Neural cell (in vitro differentiated cells): ENCODE results near the gene CALCR. TPM values are rescaled to one million over a fixed set of nuclear protein-coding genes. Genes with fewer than 3 reads are reported as not detected.

Experiments
- H2AFZ ChIP-seq: fragments of 200-600, 300-800 bp; sonication (generic), shearing (Covaris generic); 2 replicates; pipeline ENCODE4 v1.6.0; 2014; ENCODE audit warnings: low read depth, mild to moderate bottlenecking, antibody characterized with exemption, low read length, moderate library complexity
- H3F3A ChIP-seq: fragments of 200-600 bp; shearing (Covaris generic); 2 replicates; pipeline ENCODE4 v1.6.1; 2016; ENCODE audit warnings: mild to moderate bottlenecking, moderate library complexity, mixed read lengths, antibody characterized with exemption, low read length; ENCODE audit not compliant: insufficient read depth, poor library complexity, severe bottlenecking
- H3K27ac ChIP-seq: fragments of 200-600, 300-800 bp; sonication (generic), shearing (Covaris generic); 2 replicates; pipeline ENCODE4 v1.5.1; 2014; ENCODE audit warnings: mild to moderate bottlenecking, low read length, moderate library complexity
- H3K27me3 ChIP-seq: fragments of 300-800, 200-600 bp; sonication (generic), shearing (Covaris generic); 2 replicates; pipeline ENCODE4 v1.6.0; 2014; ENCODE audit warnings: mild to moderate bottlenecking, low read depth, low read length, moderate library complexity; ENCODE audit not compliant: insufficient read depth
- H3K36me3 ChIP-seq: fragments of 300-800, 200-600 bp; sonication (generic), shearing (Covaris generic); 2 replicates; pipeline ENCODE4 v1.5.1; 2014; ENCODE audit warnings: mild to moderate bottlenecking, antibody characterized with exemption, low read length, moderate library complexity; ENCODE audit not compliant: insufficient read depth
- H3K4me2 ChIP-seq: fragments of 300-800, 200-600 bp; sonication (generic), shearing (Covaris generic); 2 replicates; pipeline ENCODE4 v1.6.0; 2014; ENCODE audit warnings: mild to moderate bottlenecking, low read length
- H3K4me3 ChIP-seq: fragments of 300-800, 200-600 bp; sonication (generic), shearing (Covaris generic); 2 replicates; pipeline ENCODE4 v1.5.1; 2014; ENCODE audit warnings: mild to moderate bottlenecking, low read length, moderate library complexity
- H3K79me2 ChIP-seq: fragments of 200-600 bp; shearing (Covaris generic); replicated peaks from 2 replicates; pipeline ENCODE4 v1.6.0; 2014; ENCODE audit warnings: mild to moderate bottlenecking, low read length, moderate library complexity; ENCODE audit not compliant: insufficient read depth
- H3K9ac ChIP-seq: fragments of 300-800, 200-600 bp; sonication (generic), shearing (Covaris generic); 2 replicates; pipeline ENCODE4 v1.6.1; 2016; ENCODE audit warnings: mild to moderate bottlenecking, low read length, mixed read lengths
- H3K9me2 ChIP-seq: fragments of 200-600 bp; shearing (Covaris generic); 2 replicates; pipeline ENCODE4 v1.6.1; 2016; ENCODE audit warnings: mild to moderate bottlenecking, low read length, mixed read lengths; ENCODE audit not compliant: insufficient read depth
- H3K9me3 ChIP-seq: fragments of 200-600, 300-800 bp; sonication (generic), shearing (Covaris generic); 2 replicates; pipeline ENCODE4 v1.6.1; 2016; ENCODE audit warnings: mild to moderate bottlenecking, mixed run types, low read length, moderate library complexity, mixed read lengths
- H4K20me1 ChIP-seq: fragments of 200-600 bp; shearing (Covaris generic); 2 replicates; pipeline ENCODE4 v1.6.1; 2016; ENCODE audit warnings: mild to moderate bottlenecking, mixed run types; ENCODE audit not compliant: insufficient read depth
- CTCF ChIP-seq: fragments of 450-650 bp; IDR thresholded peaks from 2 replicates; pipeline ENCODE4 v1.5.1; 2014; ENCODE audit warnings: antibody characterized with exemption, mild to moderate bottlenecking, moderate library complexity; ENCODE audit not compliant: poor library complexity, severe bottlenecking
- EP300 ChIP-seq: fragments of 450-650 bp; conservative IDR thresholded peaks from 2 replicates; pipeline ENCODE4 v1.6.1; 2014; ENCODE audit warnings: antibody characterized with exemption, mild to moderate bottlenecking, moderate library complexity; ENCODE audit not compliant: poor library complexity, severe bottlenecking
- EZH2 ChIP-seq: fragments of 200-600, 300-800 bp; shearing (Covaris generic), sonication (generic); IDR thresholded peaks from 2 replicates; pipeline ENCODE4 v1.6.1; 2014; ENCODE audit warnings: antibody characterized with exemption, low read length, borderline replicate concordance, mild to moderate bottlenecking; ENCODE audit not compliant: insufficient read depth, poor library complexity, severe bottlenecking
- MXI1 ChIP-seq: fragments of 450-650 bp; conservative IDR thresholded peaks from 2 replicates; pipeline ENCODE4 v1.6.1; 2014; ENCODE audit warnings: antibody characterized with exemption, mild to moderate bottlenecking; ENCODE audit not compliant: poor library complexity, severe bottlenecking
- POLR2AphosphoS5 ChIP-seq: IDR thresholded peaks from 2 replicates; pipeline ENCODE4 v1.6.1; 2012
- RAD21 ChIP-seq: fragments of 450-650 bp; conservative IDR thresholded peaks from 2 replicates; pipeline ENCODE4 v1.6.1; 2014; ENCODE audit warnings: antibody characterized with exemption, mild to moderate bottlenecking, moderate library complexity
- REST ChIP-seq: IDR thresholded peaks from 2 replicates; pipeline ENCODE4 v1.6.1; 2012; ENCODE audit warnings: borderline replicate concordance
- SMC3 ChIP-seq: fragments of 450-650 bp; conservative IDR thresholded peaks from 2 replicates; pipeline ENCODE4 v1.6.1; 2014; ENCODE audit warnings: antibody characterized with exemption, mild to moderate bottlenecking, moderate library complexity; ENCODE audit not compliant: poor library complexity
- TAF1 ChIP-seq: IDR thresholded peaks from 2 replicates; pipeline ENCODE4 v1.6.1; 2012; ENCODE audit warnings: low read depth
- polyA plus RNA-seq: library from polyadenylated mRNA; depleted of rRNA; stranded (reverse); fragments of >200 nt; gene quantifications from 2 replicates; pipeline ENCODE4 v1.2.3, GENCODE V29; 2014

CALCR gene
- polyA plus RNA-seq, 1 donor from 2014 or later: 3.6 TPM

- Histone ChIP-seq H3K36me3 (no peaks in the 10 kb centered on the region), H2AFZ (no peak overlapping the region), H3K27ac (no peak overlapping the region), H3K27me3 (no peaks in the 10 kb centered on the region), H3K4me2 (no peak overlapping the region), H3K79me2 (no peaks in the 10 kb centered on the region), H3K9me3 (no peaks in the 10 kb centered on the region), H3K4me3 (no peak overlapping the region), H3K9me2 (no peaks in the 10 kb centered on the region), H3F3A (no peaks in the 10 kb centered on the region), H3K9ac (no peak overlapping the region), H4K20me1 (no peaks in the 10 kb centered on the region)
- TF ChIP-seq POLR2AphosphoS5: no peak
- TF ChIP-seq RAD21: no peak
- TF ChIP-seq CTCF: peak; percentile 33
These were observed 131.9 kb downstream of the CALCR start for GRCh38 chr7:93442478-93443224.

- Histone ChIP-seq H2AFZ (no peak overlapping the region), H3K9me2 (no peaks in the 10 kb centered on the region), H3K9ac (no peak overlapping the region), H3K4me3 (no peak overlapping the region), H3K9me3 (no peaks in the 10 kb centered on the region), H3K4me2 (no peak overlapping the region), H3F3A (no peaks in the 10 kb centered on the region), H3K36me3 (no peaks in the 10 kb centered on the region), H3K27ac (no peak overlapping the region), H3K27me3 (no peaks in the 10 kb centered on the region), H3K79me2 (no peaks in the 10 kb centered on the region), H4K20me1 (no peaks in the 10 kb centered on the region)
- TF ChIP-seq SMC3 (no peak), CTCF (no peak), RAD21 (no peak), POLR2AphosphoS5 (no peak), TAF1 (no peak), EP300 (no peak), MXI1 (no peak), REST (no peak), EZH2 (no peak)
These were observed 138.7 kb downstream of the CALCR start for GRCh38 chr7:93435791-93436190.
